HTR-8/SVneo (cell line): Measurements from ENCODE around the gene MMP8.

ENCODE experiments used
- DNase-seq: peaks from one replicate; pipeline ENCODE4 v3.0.0; 2011; ENCODE audit warnings: low spot score, mixed read lengths; ENCODE audit not compliant: insufficient read length
- FAIRE-seq: peaks from 2 replicates; lab custom pipeline; 2011; peaks lifted over from hg19 to GRCh38; lab: Jason Lieb, UNC

The MMP8 gene

DNA sequence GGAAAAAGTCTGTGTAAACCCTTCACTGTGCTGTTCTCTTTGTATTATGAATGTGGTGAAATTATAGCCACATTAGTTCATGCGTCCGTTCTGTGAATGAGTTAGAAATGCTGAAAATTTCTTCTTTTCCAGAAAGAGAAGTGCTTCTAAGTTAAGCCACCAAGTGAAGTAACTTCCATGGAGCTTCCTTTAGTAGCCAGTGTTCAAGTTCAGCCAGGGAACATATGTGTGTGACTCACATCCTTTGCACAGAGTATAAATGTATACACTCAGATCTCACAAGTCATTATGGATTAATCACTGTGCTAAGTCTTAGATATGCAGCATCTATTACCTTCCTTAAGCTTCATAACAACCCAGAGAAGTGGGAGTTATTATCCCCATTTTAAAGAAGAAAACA lies 3.1 kb upstream of the MMP8 start:
- no peak for DNase-seq
- peak; percentile 77 for FAIRE-seq

DNA sequence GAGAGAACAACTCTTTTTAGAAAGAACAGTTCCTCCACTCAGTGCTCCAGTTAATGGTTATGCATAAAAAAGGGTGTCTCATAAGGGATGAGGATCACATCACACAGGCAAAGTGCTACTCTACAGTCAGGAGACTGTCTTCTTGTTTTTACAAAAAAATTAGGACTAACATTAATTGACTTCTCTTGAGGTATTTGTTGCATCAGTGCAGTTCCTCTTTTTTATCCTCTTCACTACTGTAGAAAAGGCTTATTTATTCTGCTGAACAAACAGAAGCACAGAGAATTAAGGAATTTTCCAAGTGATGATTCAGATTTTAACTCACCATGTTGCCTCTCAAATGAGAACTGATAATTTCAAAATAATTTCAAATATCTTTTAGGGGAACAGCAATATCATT lies 1.9 kb downstream of the MMP8 start:
- DNase-seq (no peak), FAIRE-seq (peak; percentile 26)

DNA sequence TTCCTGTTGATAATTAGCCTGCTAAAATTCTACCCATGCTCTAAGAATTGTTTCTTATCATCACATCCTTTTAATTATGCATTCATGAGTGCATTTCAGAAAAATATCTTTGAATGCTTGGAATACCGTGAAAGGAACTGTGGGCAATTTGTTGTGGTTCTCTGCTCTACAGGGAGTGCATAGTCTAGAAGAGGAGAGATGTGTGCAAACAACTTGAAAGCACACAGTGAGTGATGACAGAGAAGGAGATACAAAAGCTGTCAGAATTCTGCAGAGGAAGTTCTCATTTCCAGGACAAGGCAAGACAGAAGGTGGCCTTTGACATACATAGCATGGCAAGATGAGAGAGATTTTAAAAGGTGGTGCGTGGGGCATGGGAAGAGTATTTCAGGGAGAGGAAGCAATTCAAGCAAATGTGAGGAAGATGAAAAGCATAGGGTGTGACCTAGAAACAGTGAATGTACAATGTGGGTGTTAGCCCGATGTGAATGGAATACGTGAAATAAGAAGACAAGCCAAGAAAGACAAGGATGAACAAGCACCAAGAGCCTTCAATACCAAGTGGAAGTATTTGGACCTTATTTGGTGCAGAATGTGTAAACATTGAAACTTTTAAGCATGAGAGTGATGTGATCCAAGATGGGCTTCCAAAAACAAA lies 5.0 kb downstream of the MMP8 start:
- peak; percentile 77 for FAIRE-seq

DNA sequence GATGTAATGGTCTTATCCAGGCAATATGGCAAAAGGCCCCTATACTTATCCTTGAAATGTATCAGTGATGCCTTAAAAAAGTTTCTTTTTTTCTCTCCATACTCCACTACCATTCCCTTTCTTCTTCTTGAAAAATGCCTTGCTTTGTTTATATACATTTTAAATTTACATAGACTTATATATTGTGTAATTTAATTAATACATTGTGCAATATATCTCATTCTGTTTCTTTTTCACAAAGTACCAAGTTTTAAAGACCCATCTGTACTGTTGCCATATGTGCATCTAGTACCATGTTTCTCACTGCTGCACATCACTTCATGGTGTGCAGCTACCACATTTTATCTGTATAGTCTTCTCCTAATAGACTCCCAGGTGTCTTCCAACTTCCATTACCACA lies 7.5 kb downstream of the MMP8 start:
- FAIRE-seq = peak; percentile 42
- DNase-seq = no peak

More for the DNA sequence above, 5.0 kb downstream of the MMP8 start:
- no peak for DNase-seq

DNA sequence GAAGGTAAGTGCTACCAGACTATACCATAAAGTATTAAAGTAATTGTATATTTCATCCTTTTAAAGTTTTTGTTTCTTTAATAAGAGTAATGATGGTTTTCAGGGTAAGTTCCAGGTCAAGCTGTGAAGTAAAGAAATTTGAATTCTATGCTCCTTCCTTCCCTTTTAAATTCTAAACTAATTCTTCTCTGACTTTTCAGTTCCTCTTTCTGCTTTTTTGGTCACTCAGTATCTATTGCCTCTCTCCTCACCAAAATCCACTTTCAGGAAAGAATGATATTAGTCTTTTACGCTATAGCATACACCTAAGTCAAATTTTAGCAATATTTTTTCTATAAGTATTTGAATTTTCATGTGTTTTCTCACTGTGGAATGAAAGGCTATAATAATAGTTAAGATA lies 8.2 kb downstream of the MMP8 start:
- DNase-seq = no peak
- FAIRE-seq = no peak

DNA sequence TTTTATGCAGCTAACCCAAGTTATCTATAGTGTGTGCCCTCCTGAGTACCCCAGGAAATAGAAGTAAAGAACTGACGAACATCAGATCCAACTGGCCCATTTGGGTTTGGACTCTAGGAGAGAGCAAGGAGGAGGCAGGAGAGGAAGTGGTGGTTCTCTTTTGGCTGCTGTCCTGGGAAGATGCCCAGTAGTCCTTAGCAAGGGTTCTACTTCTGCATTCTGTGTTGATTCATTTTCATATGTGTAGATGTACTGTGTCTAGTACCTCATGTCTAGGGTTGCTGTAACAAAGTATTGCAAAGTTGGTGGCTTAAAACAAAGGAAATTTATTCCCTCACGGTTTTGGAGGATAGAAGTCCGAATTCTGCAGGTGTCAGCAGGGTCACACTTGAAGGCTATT lies 12.6 kb downstream of the MMP8 start:
- FAIRE-seq = peak; percentile 77
- no peak for DNase-seq

DNA sequence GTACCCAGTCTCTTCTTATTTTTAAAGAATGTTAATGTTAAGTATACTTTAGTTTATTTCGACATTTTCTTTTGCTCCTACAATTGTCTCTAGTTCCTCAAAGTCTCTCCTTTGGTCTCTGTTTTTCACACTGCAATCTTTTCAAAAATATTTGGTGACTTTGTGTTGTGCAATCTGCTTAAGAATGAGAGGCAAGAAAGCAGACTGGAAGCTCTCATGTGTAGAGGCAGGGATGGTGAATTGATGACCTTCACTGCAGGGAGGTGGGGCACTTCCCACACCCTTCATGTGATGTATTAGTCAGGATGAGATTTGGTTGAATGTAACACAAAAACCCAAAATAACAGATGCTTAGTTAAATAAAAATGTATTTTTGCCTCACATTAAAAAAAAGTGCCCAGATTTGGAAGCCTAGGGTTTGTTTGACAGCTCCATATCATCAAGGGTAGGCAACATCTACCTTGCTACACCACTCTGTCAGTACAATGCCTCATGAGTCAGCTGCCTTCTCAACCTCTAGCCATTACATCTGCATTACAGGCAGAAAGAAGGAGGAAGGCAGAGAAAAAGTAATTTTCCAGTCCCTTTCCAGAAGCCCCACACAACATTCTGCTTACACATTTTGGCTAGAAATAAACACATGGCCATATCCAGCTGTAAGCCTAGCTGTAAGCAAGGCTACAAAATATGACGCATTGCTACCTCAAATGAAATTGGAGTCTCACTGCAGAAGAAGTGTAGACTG lies 15.4 kb downstream of the MMP8 start:
- FAIRE-seq (no peak), DNase-seq (no peak)

DNA sequence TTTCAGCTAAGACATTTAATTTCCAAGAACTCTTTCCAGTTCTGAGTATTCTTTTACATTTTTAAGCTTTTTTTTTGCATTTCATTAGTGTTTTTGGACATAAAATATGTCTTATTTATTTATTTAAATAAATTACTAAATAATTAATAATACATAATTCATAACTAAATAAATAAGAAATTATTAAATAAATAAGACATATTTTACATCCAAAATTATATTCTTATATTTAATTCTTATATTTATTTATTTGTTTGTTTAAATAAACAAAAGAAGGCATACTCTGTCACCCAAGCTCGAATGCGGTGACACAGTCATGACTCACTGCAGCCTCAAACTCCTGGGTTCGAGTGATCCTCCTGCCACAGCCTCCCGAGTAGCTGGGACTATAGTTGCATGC lies 16.1 kb downstream of the MMP8 start:
- FAIRE-seq = no peak
- DNase-seq = no peak

DNA sequence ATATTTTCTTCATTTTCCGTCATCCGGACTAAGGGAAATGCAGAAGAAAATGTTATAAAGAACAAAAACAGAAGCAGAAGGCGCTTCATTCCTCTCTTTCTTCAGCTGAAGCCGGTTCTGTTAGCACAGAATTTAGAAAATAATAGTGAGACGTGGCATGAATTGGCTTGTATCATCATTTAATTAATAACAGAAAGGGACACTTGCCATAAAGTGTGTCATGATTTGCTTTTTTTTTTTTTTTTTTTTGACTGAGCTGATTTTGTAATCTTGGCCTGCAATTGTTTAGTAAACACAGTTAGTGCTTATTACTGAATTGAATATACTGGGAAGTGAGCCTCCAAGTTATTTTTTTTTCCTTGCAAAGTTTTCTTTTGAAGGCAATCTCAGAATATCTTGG lies 19.1 kb downstream of the MMP8 start, which contains the start of gene MMP27:
Gene MMP27, minus strand, starts transcription at position 144 of the 400 bp plus-strand sequence. Its CDS starts 55 bp downstream, at position 89.
- no peak for FAIRE-seq
- DNase-seq = no peak

DNA sequence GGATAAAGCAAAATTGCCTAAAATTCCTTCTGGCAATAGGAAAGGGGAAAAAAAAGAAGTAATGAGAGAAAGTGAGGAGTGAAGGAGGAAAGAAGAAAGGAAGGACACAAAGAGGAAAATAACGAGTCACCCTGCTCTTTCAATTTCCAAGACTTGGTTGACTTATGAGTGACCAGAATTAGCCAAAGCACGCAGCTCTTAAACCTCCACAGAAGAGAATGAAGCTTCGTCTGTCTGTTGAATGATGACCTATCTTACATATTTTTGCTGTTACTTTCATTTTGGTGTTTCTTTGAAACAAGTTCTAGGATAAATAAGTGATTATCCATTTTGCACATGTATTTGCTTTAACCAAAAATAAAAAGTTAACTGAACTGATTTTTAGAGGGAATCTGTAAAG lies 19.9 kb downstream of the MMP8 start:
- FAIRE-seq = peak; percentile 59
- no peak for DNase-seq

DNA sequence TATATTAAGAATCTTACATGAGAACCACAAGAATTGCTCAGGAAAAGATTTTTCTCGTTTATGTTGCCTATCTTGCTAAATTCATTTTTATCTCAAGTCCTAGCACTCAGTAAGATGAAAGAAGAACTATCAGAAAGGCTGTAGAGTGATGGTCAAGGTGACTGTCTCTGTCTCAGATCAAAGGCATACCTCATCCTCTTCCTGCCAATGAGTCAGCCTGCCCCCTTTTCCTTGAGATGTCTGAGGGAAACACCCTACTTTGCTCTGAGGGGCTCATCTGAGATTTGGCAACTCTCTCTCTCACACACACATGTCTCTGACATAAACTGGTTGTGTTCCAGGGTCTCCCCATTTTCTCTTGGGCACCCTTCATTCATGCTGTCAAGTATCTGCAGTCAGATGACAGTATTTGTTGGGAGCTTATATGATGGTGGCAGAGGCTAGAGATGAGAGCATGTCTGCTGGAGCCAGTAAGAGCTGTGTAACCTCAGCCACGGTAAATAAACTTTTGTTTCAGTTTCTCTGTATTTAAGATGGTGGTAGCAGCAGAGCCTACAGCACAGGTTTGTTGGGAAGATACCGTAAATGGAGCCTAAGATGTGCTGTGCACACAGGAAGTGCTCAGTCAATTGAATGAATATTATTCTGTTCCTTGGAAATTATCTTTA lies 20.8 kb downstream of the MMP8 start:
- FAIRE-seq = peak; percentile 64
- no peak for DNase-seq

DNA sequence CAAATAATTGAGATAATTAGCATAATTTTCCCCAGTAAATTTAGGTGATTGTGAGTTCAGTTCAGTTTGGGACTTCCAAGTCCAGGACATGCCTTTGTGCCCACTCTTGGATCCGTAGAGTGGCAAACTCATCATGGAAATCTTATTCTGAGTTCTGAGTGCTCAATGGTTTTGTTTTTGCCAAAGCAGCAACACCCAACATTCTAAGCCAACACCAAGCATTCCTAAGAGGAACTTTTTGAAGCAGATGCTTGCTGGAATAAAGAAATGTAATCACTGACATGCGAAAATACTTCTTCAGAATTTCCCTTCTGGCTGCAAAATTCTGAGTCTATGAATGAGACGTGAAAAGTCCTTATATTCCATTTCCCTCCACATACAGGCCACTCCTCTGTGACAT lies 29.6 kb downstream of the MMP8 start:
- FAIRE-seq (no peak), DNase-seq (no peak)

DNA sequence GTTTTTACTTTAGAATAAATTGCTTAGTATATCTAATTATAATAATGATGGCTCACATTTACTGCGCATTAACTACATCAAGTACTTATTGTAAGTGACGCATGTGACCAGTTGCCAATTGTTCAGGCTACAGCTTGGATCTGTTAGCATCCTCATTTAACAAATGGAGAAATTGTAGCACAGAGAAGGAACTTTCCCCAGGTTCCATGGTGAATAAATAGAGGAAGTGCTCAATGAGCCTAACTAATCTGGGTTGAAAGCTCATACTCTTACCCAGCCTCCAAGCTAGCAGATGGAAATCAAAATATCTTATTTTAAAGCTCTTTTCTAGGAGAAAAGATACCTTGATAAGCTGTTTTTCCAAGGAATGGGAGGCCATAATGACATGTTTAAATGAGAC lies 39.0 kb downstream of the MMP8 start:
- no peak for DNase-seq
- FAIRE-seq = no peak

DNA sequence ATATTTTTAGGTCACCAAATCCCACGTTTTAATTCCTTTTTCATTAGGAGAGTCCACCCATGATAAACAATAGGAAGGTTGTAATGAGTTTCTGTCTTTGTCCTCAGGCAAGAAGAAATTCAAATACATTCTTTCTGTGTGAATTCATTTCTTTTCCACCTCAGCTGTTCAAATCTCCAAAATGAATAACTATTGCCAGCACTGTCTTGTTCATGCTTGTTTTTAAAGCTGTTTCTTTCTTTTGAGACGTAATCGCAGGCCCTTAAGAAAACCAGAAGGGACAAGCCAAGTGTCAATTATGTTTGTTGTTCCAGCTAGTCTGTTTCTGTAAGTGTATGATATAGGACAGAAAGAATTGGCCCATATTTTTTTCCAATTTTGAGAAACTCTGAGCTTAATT lies 39.4 kb downstream of the MMP8 start:
- FAIRE-seq = no peak
- DNase-seq = no peak

DNA sequence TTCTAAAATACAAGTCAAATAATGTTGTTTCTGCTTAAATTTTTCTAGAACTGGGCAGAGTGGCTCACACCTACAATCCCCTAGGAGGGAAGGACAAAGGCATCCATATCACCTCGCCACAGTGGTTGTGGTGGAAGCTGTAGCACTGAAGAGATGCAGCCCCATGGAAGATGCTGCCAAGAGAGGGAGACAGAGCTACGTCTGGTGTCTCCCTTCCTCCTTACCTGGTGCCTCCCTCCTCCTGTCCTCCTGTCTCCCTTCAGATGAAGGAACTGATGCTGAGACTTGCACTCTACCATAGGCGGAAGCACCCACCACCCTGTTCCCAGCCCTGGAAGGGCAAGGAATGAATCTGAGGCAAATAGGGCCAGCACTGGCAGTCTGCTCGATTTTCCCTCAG lies 41.5 kb downstream of the MMP8 start:
- DNase-seq (peak; percentile 26), FAIRE-seq (peak; percentile 90)

DNA sequence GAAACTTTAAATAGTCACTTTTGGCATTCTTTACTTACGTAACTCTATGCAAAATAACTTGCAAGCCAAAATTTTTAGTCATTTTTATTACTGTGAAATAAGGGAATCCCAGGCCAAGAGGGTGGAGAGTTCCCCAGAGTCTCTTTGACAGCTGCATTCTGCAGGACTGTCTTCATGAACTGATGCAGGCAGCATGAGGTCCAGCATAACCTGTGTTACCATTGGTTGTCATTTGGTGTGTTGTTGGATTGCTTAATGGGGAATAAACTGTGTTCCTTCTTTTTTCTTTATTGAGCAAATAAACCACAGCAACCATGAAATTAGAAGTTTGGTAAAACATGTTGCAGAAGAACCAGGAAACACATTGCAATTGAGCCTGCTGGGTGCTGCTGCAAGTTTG lies 43.8 kb downstream of the MMP8 start:
- DNase-seq (no peak), FAIRE-seq (no peak)

DNA sequence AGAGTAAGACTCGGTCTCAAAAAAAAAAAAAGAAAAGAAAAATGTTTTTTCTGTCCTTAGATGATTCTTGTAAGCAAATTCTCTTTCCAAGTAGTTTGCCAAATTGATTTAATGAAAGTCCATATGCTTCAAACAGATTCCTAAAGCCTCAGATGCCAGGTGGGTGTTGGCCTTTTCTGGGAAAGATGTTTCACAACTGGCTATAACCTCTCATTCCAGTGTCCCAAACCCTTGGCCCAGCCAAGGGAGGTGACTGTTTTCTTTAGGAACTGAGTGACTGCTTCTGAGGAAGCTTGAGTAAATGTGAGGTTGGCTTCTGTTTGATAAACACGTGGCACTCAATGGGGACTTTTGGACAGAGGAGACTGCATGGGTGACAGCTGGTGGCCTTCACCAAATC lies 46.7 kb downstream of the MMP8 start:
- no peak for FAIRE-seq
- no peak for DNase-seq

DNA sequence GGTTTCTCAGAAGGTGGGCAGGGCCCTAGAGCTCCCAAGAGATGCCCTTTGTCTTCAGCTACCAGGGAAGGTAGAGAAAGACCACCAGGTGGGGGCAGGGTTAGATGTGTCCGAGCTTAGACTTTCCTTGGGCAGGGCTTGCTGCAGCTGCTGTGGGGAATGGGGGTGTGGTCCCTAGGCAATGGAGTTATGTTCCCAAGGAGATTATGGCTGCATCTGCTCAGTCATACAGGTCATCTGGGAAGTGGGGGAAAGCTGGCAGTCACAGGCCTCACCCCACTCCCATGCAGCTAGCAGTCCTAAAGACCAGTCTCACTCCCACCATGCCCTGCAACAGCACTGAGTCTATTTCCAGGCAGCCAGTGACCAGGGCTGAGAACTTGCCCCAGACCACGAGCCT lies 48.7 kb downstream of the MMP8 start:
- FAIRE-seq = no peak
- DNase-seq = no peak

DNA sequence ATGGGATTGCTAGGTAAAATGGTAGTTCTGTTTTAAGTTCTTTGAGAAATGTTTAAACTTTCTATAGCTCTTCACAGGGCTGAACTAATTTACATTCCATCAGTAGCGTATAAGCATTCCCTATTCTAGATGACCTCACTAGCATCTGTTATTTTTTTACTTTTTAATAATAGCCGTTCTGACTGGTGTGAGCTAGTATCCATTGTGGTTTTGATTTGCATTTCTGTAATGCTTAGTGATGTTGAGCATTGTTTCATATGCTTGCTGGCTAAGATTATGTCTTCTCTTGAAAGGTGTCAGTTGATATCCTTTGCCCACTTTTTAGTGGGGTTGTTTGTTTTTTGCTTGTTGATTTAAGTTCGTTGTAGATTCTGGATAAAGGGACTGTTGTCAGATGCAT lies 55.1 kb downstream of the MMP8 start:
- FAIRE-seq = peak; percentile 4
- DNase-seq = no peak

DNA sequence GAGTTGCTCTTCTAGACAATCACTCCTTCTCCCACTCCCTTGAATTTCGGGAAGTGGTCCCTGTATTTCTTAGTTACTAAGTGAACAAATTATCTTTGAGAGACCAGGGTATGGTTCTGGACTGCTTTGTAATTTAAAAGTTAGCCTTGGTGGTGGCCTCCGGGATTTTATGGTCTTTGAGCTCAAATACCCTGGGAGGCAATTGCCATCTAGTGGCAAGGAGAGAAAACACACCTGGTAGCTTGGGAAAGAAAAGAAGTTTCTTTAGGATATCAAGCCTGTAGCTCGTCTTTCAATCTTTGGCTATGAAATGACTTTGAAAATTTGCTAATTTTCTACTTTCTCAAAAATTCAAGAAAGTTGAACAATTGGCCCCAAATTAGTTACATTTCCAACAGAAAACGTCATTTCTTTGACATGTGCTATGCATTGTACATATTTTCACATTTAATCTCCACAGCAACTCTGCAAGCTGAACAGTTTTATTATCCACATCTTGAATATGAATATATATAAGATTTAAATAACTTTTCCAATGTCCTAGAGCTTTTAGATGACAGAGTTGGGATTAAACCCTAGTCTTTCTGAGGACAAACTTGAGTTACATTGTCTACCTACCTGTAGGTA lies 58.3 kb downstream of the MMP8 start:
- peak; percentile 71 for DNase-seq

More for the DNA sequence above, 58.3 kb downstream of the MMP8 start:
- peak; percentile 54 for FAIRE-seq
